Measurements from ENCODE around the gene TRIAP1.
"Not testable (repeated sequence)": the region's sequence is repeated elsewhere in the genome, so short reads cannot be mapped to it uniquely, and the experiment has no call there.

Gene TRIAP1

GRCh38 chr12:120468325-120468820 is 22.2 kb upstream of the TRIAP1 start:
- DNase-seq: no peak

GRCh38 chr12:120467439-120467838 is 21.3 kb upstream of the TRIAP1 start:
- DNase-seq: no peak

- no peak for DNase-seq
Measured at GRCh38 chr12:120466560-120467315, 20.6 kb upstream of the TRIAP1 start.

GRCh38 chr12:120465756-120466155 is 19.6 kb upstream of the TRIAP1 start:
- DNase-seq: no peak

- no peak for DNase-seq
Measured at GRCh38 chr12:120463712-120464111, 17.5 kb upstream of the TRIAP1 start.

GRCh38 chr12:120462099-120462640 is 16.0 kb upstream of the TRIAP1 start:
- no peak for DNase-seq

GRCh38 chr12:120460157-120460556 is 14.0 kb upstream of the TRIAP1 start:
- no peak for DNase-seq

GRCh38 chr12:120457133-120457532 is 10.9 kb upstream of the TRIAP1 start:
- no peak for DNase-seq

- no peak for DNase-seq
Measured at GRCh38 chr12:120455302-120455701, 9.1 kb upstream of the TRIAP1 start.

- no peak for DNase-seq
Measured at GRCh38 chr12:120453977-120454376, 7.8 kb upstream of the TRIAP1 start.

- no peak for DNase-seq
Measured at GRCh38 chr12:120453060-120453750, 7.0 kb upstream of the TRIAP1 start.

GRCh38 chr12:120452524-120452923 is 6.3 kb upstream of the TRIAP1 start:
- DNase-seq: not testable (repeated sequence)

- DNase-seq: no peak
Measured at GRCh38 chr12:120447992-120448391, 1.8 kb upstream of the TRIAP1 start.

GRCh38 chr12:120446844-120447178 is 627 bp upstream of the TRIAP1 start:
- not testable (repeated sequence) for DNase-seq

GRCh38 chr12:120444676-120445075 is 1.5 kb downstream of the TRIAP1 start:
- DNase-seq: no peak

- DNase-seq: no peak
Measured at GRCh38 chr12:120439646-120440247, 6.4 kb downstream of the TRIAP1 start.

GRCh38 chr12:120438495-120439198 is 7.5 kb downstream of the TRIAP1 start:
- DNase-seq: no peak

GRCh38 chr12:120437735-120438494 is 8.3 kb downstream of the TRIAP1 start, which contains the start of gene COX6A1:
TSS of gene COX6A1 (plus strand) at chr12:120438113. CDS start at chr12:120438127, 14 bp downstream.
- peak; percentile 72 for DNase-seq

- DNase-seq: no peak
Measured at GRCh38 chr12:120432772-120433525, 13.2 kb downstream of the TRIAP1 start.

GRCh38 chr12:120429368-120429767 is 16.8 kb downstream of the TRIAP1 start:
- DNase-seq: no peak

- no peak for DNase-seq
Measured at GRCh38 chr12:120428597-120429229, 17.5 kb downstream of the TRIAP1 start.

Measured in GOT3 (cell line).